H9 (cell line): ENCODE data around the gene KRTAP5-7. TPM values are rescaled to one million over a fixed set of nuclear protein-coding genes. Genes with fewer than 3 reads are reported as not detected.

Source experiments
- DNase-seq: peaks from one replicate; pipeline ENCODE4 v3.0.0-alpha.2; 2017
- H2AFZ ChIP-seq: one replicate; pipeline ENCODE4 v1.6.1; 2013; ENCODE audit warnings: mild to moderate bottlenecking, low read length, control low read depth, moderate library complexity
- H2AK5ac ChIP-seq: 2 replicates; pipeline ENCODE4 v1.6.1; 2013; ENCODE audit warnings: low read length, control low read depth, mixed read lengths; ENCODE audit not compliant: insufficient read length
- H2BK120ac ChIP-seq: one replicate; pipeline ENCODE4 v1.6.1; 2013; ENCODE audit warnings: low read depth, mild to moderate bottlenecking, low read length, control low read depth, inconsistent platforms; ENCODE audit not compliant: poor library complexity, severe bottlenecking
- H2BK12ac ChIP-seq: 2 replicates; pipeline ENCODE4 v1.6.1; 2013; ENCODE audit warnings: low read length, control low read depth, mixed read lengths, low read depth; ENCODE audit not compliant: insufficient read length
- H2BK15ac ChIP-seq: 2 replicates; pipeline ENCODE4 v1.6.1; 2013; ENCODE audit warnings: low read depth, low read length, control low read depth
- H2BK20ac ChIP-seq: one replicate; pipeline ENCODE4 v1.6.1; 2013; ENCODE audit warnings: low read depth, mild to moderate bottlenecking, low read length, control low read depth, inconsistent platforms; ENCODE audit not compliant: poor library complexity, severe bottlenecking
- H2BK5ac ChIP-seq: 2 replicates; pipeline ENCODE4 v1.6.1; 2013; ENCODE audit warnings: low read length, control low read depth, mixed read lengths; ENCODE audit not compliant: insufficient read length
- H3K14ac ChIP-seq: 2 replicates; pipeline ENCODE4 v1.6.1; 2013; ENCODE audit warnings: low read length, control low read depth; ENCODE audit not compliant: insufficient read depth
- H3K18ac ChIP-seq: 2 replicates; pipeline ENCODE4 v1.6.1; 2013; ENCODE audit warnings: low read depth, mild to moderate bottlenecking, mixed read lengths, low read length, control low read depth; ENCODE audit not compliant: insufficient read length
- H3K23ac ChIP-seq: 2 replicates; pipeline ENCODE4 v1.6.1; 2013; ENCODE audit warnings: low read length, control low read depth, mixed read lengths, low read depth; ENCODE audit not compliant: insufficient read length
- H3K23me2 ChIP-seq: 2 replicates; pipeline ENCODE4 v1.6.1; 2013; ENCODE audit warnings: low read depth, mild to moderate bottlenecking, mixed read lengths, low read length, control low read depth; ENCODE audit not compliant: insufficient read length, poor library complexity, severe bottlenecking
- H3K27ac ChIP-seq: 2 replicates; pipeline ENCODE4 v1.5.1; 2013; ENCODE audit warnings: low read length, control low read depth, mixed read lengths, low read depth; ENCODE audit not compliant: insufficient read length
- H3K27me3 ChIP-seq: 2 replicates; pipeline ENCODE4 v1.6.1; 2013; ENCODE audit warnings: low read length, control low read depth, inconsistent platforms; ENCODE audit not compliant: insufficient read depth
- H3K4ac ChIP-seq: 2 replicates; pipeline ENCODE4 v1.6.1; 2013; ENCODE audit warnings: low read depth, mild to moderate bottlenecking, control low read depth, inconsistent platforms, low read length, moderate library complexity
- H3K4me1 ChIP-seq: 2 replicates; pipeline ENCODE4 v1.6.1; 2013; ENCODE audit warnings: low read length, control low read depth, inconsistent platforms; ENCODE audit not compliant: insufficient read depth
- H3K4me2 ChIP-seq: 2 replicates; pipeline ENCODE4 v1.6.1; 2013; ENCODE audit warnings: low read length, control low read depth, mixed read lengths; ENCODE audit not compliant: insufficient read length, insufficient read depth
- H3K56ac ChIP-seq: 2 replicates; pipeline ENCODE4 v1.6.1; 2013; ENCODE audit warnings: low read depth, mild to moderate bottlenecking, mixed read lengths, low read length, control low read depth; ENCODE audit not compliant: insufficient read length
- H3K79me1 ChIP-seq: 2 replicates; pipeline ENCODE4 v1.6.1; 2013; ENCODE audit warnings: low read depth, mild to moderate bottlenecking, moderate library complexity, low read length, control low read depth, inconsistent platforms; ENCODE audit not compliant: insufficient read depth, poor library complexity, severe bottlenecking
- H3K79me2 ChIP-seq: 2 replicates; pipeline ENCODE4 v1.6.1; 2013; ENCODE audit warnings: low read length, control low read depth, inconsistent platforms; ENCODE audit not compliant: insufficient read depth
- H3K9ac ChIP-seq: 2 replicates; pipeline ENCODE4 v1.6.1; 2013; ENCODE audit warnings: low read length, control low read depth, mixed read lengths; ENCODE audit not compliant: insufficient read length; ENCODE audit errors: extremely low read depth
- H3K9me3 ChIP-seq: one replicate; pipeline ENCODE4 v1.6.1; 2013; ENCODE audit warnings: low read depth, low read length, inconsistent platforms; ENCODE audit not compliant: control insufficient read depth
- H3T11ph ChIP-seq: one replicate; pipeline ENCODE4 v1.6.1; 2013; ENCODE audit warnings: mild to moderate bottlenecking, low read length, control low read depth, inconsistent platforms
- H4K20me1 ChIP-seq: one replicate; pipeline ENCODE4 v1.6.1; 2013; ENCODE audit not compliant: control insufficient read depth, insufficient read length, insufficient read depth
- H4K5ac ChIP-seq: 2 replicates; pipeline ENCODE4 v1.6.1; 2013; ENCODE audit warnings: low read depth, mild to moderate bottlenecking, mixed read lengths, low read length, control low read depth; ENCODE audit not compliant: insufficient read length
- H4K8ac ChIP-seq: replicated peaks from 2 replicates; pipeline ENCODE4 v1.6.1; 2013; ENCODE audit warnings: low read length, control low read depth, mixed read lengths, low read depth; ENCODE audit not compliant: insufficient read length
- H4K91ac ChIP-seq: 2 replicates; pipeline ENCODE4 v1.6.1; 2013; ENCODE audit warnings: low read depth, mild to moderate bottlenecking, moderate library complexity, mixed read lengths, low read length, control low read depth; ENCODE audit not compliant: insufficient read length
- H3K27ac Mint-ChIP-seq, 3 experiments: 2 replicates in 2 of 3; 3 replicates in 1 of 3; pipeline ENCODE4 v1.8.0; 2020 to 2021; ENCODE audit warnings: mixed read lengths in 3 of 3, mild to moderate bottlenecking in 1 of 3, moderate library complexity in 1 of 3
- H3K27me3 Mint-ChIP-seq: 2 replicates; pipeline ENCODE4 v1.8.0; 2021; ENCODE audit warnings: low read depth, mild to moderate bottlenecking, moderate library complexity, mixed read lengths
- H3K36me3 Mint-ChIP-seq, 3 experiments: 2 replicates in 2 of 3; 3 replicates in 1 of 3; pipeline ENCODE4 v1.8.0; 2020 to 2021; ENCODE audit warnings: low read depth in 3 of 3, mixed read lengths in 3 of 3; ENCODE audit not compliant: insufficient read depth in 1 of 3
- H3K4me1 Mint-ChIP-seq, 2 experiments: 2 replicates each; pipeline ENCODE4 v1.8.0; 2020; ENCODE audit warnings: mixed read lengths in 2 of 2
- H3K4me3 Mint-ChIP-seq, 2 experiments: 2 replicates in 1 of 2; 3 replicates in 1 of 2; pipeline ENCODE4 v1.8.0; 2020 to 2021; ENCODE audit warnings: mild to moderate bottlenecking in 2 of 2, mixed read lengths in 2 of 2, moderate library complexity in 1 of 2
- H3K9me3 Mint-ChIP-seq, 2 experiments: 2 replicates in 1 of 2; 3 replicates in 1 of 2; pipeline ENCODE4 v1.8.0; 2020; ENCODE audit warnings: mild to moderate bottlenecking in 2 of 2, mixed read lengths in 2 of 2, moderate library complexity in 1 of 2
- CTCF ChIP-seq: fragments of 200-600 bp; sonication (generic); conservative IDR thresholded peaks from 3 replicates; pipeline ENCODE4 v1.8.0; 2021; ENCODE audit warnings: antibody characterized with exemption, mild to moderate bottlenecking
- WGBS: extraction: QIAGEN DNeasy Blood & Tissue Kit; methylation state at CpG from one replicate; pipeline ENCODE4 v1.1.7; 2013; ENCODE audit warnings: missing lambda C conversion rate, low lambda C conversion rate, mixed read lengths; ENCODE audit not compliant: insufficient read length; ENCODE audit errors: extremely low coverage; 5-methylcytosine and 5-hydroxymethylcytosine counted together
- total RNA-seq: library from RNA; stranded (reverse); gene quantifications from 2 replicates; pipeline ENCODE4 v1.2.1, GENCODE V29; 2021

KRTAP5-7 gene
- total RNA-seq, 1 experiment from 2014 or later: not detected

- Histone ChIP-seq H4K8ac (no peak overlapping the region), H2BK12ac (no peak overlapping the region), H3K4ac (no peak overlapping the region), H3K23me2 (no peaks in the 10 kb centered on the region), H3K79me1 (no peaks in the 10 kb centered on the region), H4K20me1 (no peaks in the 10 kb centered on the region), H3K14ac (no peak overlapping the region), H4K5ac (no peak overlapping the region), H3K27me3 (no peaks in the 10 kb centered on the region), H4K91ac (no peak overlapping the region), H3K9ac (no peak overlapping the region), H3K79me2 (no peaks in the 10 kb centered on the region), H3K9me3 (no peaks in the 10 kb centered on the region), H2BK5ac (no peak overlapping the region), H3K23ac (no peak overlapping the region), H3K4me2 (no peak overlapping the region), H3K27ac (no peak overlapping the region), H2BK120ac (no peak overlapping the region), H2AFZ (no peak overlapping the region), H3K18ac (no peak overlapping the region), H2BK20ac (no peak overlapping the region), H3T11ph (no peak overlapping the region), H2AK5ac (no peak overlapping the region), H2BK15ac (no peak overlapping the region), H3K4me1 (no peaks in the 10 kb centered on the region), H3K56ac (no peak overlapping the region)
- TF ChIP-seq CTCF: no peak
- H3K27ac Mint-ChIP-seq: no peak overlapping the region
- WGBS: no CpG with 5 or more reads among the region's 6 CpGs
- no peaks in the 10 kb centered on the region for H3K9me3 Mint-ChIP-seq
- no peak for DNase-seq
- H3K4me3 Mint-ChIP-seq: no peak overlapping the region
- peaks cover 4 to 6% of the 10 kb centered on the region in 2 experiments; a peak in 3 of 4 replicates for H3K4me1 Mint-ChIP-seq
- no peaks in the 10 kb centered on the region for H3K27me3 Mint-ChIP-seq
- H3K36me3 Mint-ChIP-seq: peaks cover 24 to 76% (median 51%) of the 10 kb centered on the region in 3 experiments; a peak in 6 of 7 replicates
Observed at GRCh38 chr11:71483692-71484091, 43.4 kb upstream of the KRTAP5-7 start.
